Keratinocyte (primary cell): ENCODE results near the gene TSPAN2. TPM values are rescaled to one million over a fixed set of nuclear protein-coding genes. Genes with fewer than 3 reads are reported as not detected.
"Not testable (repeated sequence)": the region's sequence is repeated elsewhere in the genome, so short reads cannot be mapped to it uniquely, and the experiment has no call there.

ENCODE experiments used
- DNase-seq: peaks from one replicate; pipeline ENCODE4 v3.0.0-alpha.2; 2011; ENCODE audit warnings: low read depth, missing footprints, low spot score
- FAIRE-seq: peaks from 2 replicates; lab custom pipeline; 2011; peaks lifted over from hg19 to GRCh38; lab: Jason Lieb, UNC
- H2AFZ ChIP-seq: 2 replicates; pipeline ENCODE4 v1.6.0; 2012; ENCODE audit warnings: low read length, control low read depth, inconsistent platforms; ENCODE audit not compliant: control insufficient read depth
- H3K27ac ChIP-seq: 2 replicates; pipeline ENCODE4 v1.5.1; 2011; ENCODE audit warnings: low read length; ENCODE audit not compliant: control insufficient read depth, insufficient read depth
- H3K27me3 ChIP-seq: 3 replicates; pipeline ENCODE4 v1.6.0; 2011; ENCODE audit warnings: low read length; ENCODE audit not compliant: control insufficient read depth, insufficient read depth; ENCODE audit errors: extremely low read depth
- H3K36me3 ChIP-seq, 2 experiments: 2 replicates in 1 of 2; 3 replicates in 1 of 2; pipeline ENCODE4 v1.5.1; 2011; ENCODE audit warnings: low read length in 2 of 2, mild to moderate bottlenecking in 1 of 2; ENCODE audit not compliant: control insufficient read depth in 2 of 2, insufficient read depth in 2 of 2; ENCODE audit errors: extremely low read depth in 1 of 2
- H3K4me1 ChIP-seq: 3 replicates; pipeline ENCODE4 v1.5.1; 2011; ENCODE audit warnings: low read length; ENCODE audit not compliant: control insufficient read depth, insufficient read depth; ENCODE audit errors: extremely low read depth
- H3K4me2 ChIP-seq: 3 replicates; pipeline ENCODE4 v1.6.0; 2011; ENCODE audit warnings: low read depth, low read length; ENCODE audit not compliant: control insufficient read depth, insufficient read depth; ENCODE audit errors: extremely low read depth
- H3K4me3 ChIP-seq, 3 experiments: fragments of 200-600 bp in 1 of 3; sonication (generic) in 1 of 3; 2 replicates in 2 of 3; 3 replicates in 1 of 3; pipeline ENCODE4 v1.5.1; 2011 to 2016; ENCODE audit warnings: low read length in 3 of 3, mild to moderate bottlenecking in 3 of 3, control low read depth in 2 of 3, inconsistent platforms in 1 of 3, low read depth in 1 of 3, mixed read lengths in 1 of 3, mixed run types in 1 of 3, moderate library complexity in 1 of 3; ENCODE audit not compliant: control insufficient read depth in 2 of 3, insufficient read depth in 2 of 3; ENCODE audit errors: extremely low read depth in 1 of 3
- H3K79me2 ChIP-seq: 2 replicates; pipeline ENCODE4 v1.6.0; 2012; ENCODE audit warnings: low read length; ENCODE audit not compliant: control insufficient read depth, insufficient read depth
- H3K9ac ChIP-seq: 3 replicates; pipeline ENCODE4 v1.6.0; 2011; ENCODE audit warnings: low read length; ENCODE audit not compliant: control insufficient read depth, insufficient read depth; ENCODE audit errors: extremely low read depth
- H3K9me1 ChIP-seq: 3 replicates; pipeline ENCODE4 v1.6.0; 2011; ENCODE audit warnings: low read length; ENCODE audit not compliant: control insufficient read depth, insufficient read depth; ENCODE audit errors: extremely low read depth
- H3K9me3 ChIP-seq: 2 replicates; pipeline ENCODE4 v1.5.1; 2012; ENCODE audit warnings: low read depth, low read length; ENCODE audit not compliant: control insufficient read depth
- H4K20me1 ChIP-seq: 3 replicates; pipeline ENCODE4 v1.6.0; 2011; ENCODE audit warnings: low read length; ENCODE audit not compliant: control insufficient read depth, insufficient read depth; ENCODE audit errors: extremely low read depth
- CTCF ChIP-seq, 3 experiments: IDR thresholded peaks in 1 of 3; conservative IDR thresholded peaks in 1 of 3; optimal IDR thresholded peaks in 1 of 3; 2 replicates in 2 of 3; 3 replicates in 1 of 3; pipeline versions ENCODE3 to v1.5.1; 2011; ENCODE audit warnings: low read length in 3 of 3, mild to moderate bottlenecking in 3 of 3, moderate library complexity in 2 of 3, control low read depth in 1 of 3, inconsistent platforms in 1 of 3; ENCODE audit not compliant: insufficient read depth in 2 of 3; ENCODE audit errors: extremely low read depth in 1 of 3
- EZH2 ChIP-seq: IDR thresholded peaks from one replicate; pipeline ENCODE4 v1.6.1; 2012; ENCODE audit warnings: inconsistent platforms, mild to moderate bottlenecking, low read length, moderate library complexity
- dilution Hi-C: fragments of 300-500 bp; cut with MboI; formaldehyde crosslinking; loops from one replicate; pipeline ENCODE4 v1.7.0; 2020; ENCODE audit warnings: low sequenced_read_pairs; ENCODE audit not compliant: extremely low pct_ligation_motif_present
- polyA plus RNA-seq, 5 experiments: library from polyadenylated mRNA; depleted of rRNA in 3 of 5; stranded (reverse) in 3 of 5; stranded (forward) in 1 of 5; unstranded in 1 of 5; fragments of >200 nt; gene quantifications; 1 replicate in 1 of 5; 2 replicates in 3 of 5; 3 replicates in 1 of 5; pipeline versions ENCODE4 v1.2.1 to v1.2.3, GENCODE V29; 2011 to 2012; ENCODE audit warnings: missing spikeins in 2 of 5, low read depth in 1 of 5, low replicate concordance in 1 of 5

Gene TSPAN2
- polyA plus RNA-seq, 1 donor (not counting 4 experiments of a cell fraction or from before 2014, with no cell fraction given), result 0.37 TPM

- TF ChIP-seq CTCF (optimal IDR thresholded peaks at IDR 0.05 in 1 of 3, IDR thresholded peaks at IDR 0.05 in 1 of 3, conservative IDR thresholded peaks at IDR 0.05 in 1 of 3; ENCODE audit: extremely low read depth in 1 of 3, insufficient read depth in 2 of 3, low read length in 3 of 3) (no peak), EZH2 (no peak)
- H3K36me3 ChIP-seq, result no peaks in the 10 kb centered on the region
- H3K4me3 ChIP-seq, result no peak overlapping the region
- FAIRE-seq (no peak), DNase-seq (no peak)
- no peak overlapping the region for H3K27ac ChIP-seq
- H2AFZ ChIP-seq, result no peak overlapping the region
- H3K27me3 ChIP-seq, result peaks cover 13% of the 10 kb centered on the region
- no peak overlapping the region for H3K9ac ChIP-seq
- no peaks in the 10 kb centered on the region for H3K4me1 ChIP-seq
- no peaks in the 10 kb centered on the region for H3K9me1 ChIP-seq
- no peaks in the 10 kb centered on the region for H3K9me3 ChIP-seq
- dilution Hi-C loops, result no loop called here
- H3K4me2 ChIP-seq, result no peak overlapping the region
- H4K20me1 ChIP-seq, result no peaks in the 10 kb centered on the region
- no peaks in the 10 kb centered on the region for H3K79me2 ChIP-seq
Measured at GRCh38 chr1:115023593-115023992, 65.7 kb downstream of the TSPAN2 start.

GRCh38 chr1:115021145-115021544 is 68.2 kb downstream of the TSPAN2 start:
- DNase-seq, result no peak
- TF ChIP-seq CTCF (optimal IDR thresholded peaks at IDR 0.05 in 1 of 3, IDR thresholded peaks at IDR 0.05 in 1 of 3, conservative IDR thresholded peaks at IDR 0.05 in 1 of 3; ENCODE audit: extremely low read depth in 1 of 3, insufficient read depth in 2 of 3, low read length in 3 of 3) (no peak), EZH2 (no peak)
- Histone ChIP-seq H3K4me3 (no peak overlapping the region), H3K9me1 (no peaks in the 10 kb centered on the region), H2AFZ (no peak overlapping the region), H4K20me1 (no peaks in the 10 kb centered on the region), H3K4me1 (no peaks in the 10 kb centered on the region), H3K79me2 (no peaks in the 10 kb centered on the region), H3K9ac (no peak overlapping the region), H3K9me3 (no peaks in the 10 kb centered on the region), H3K4me2 (no peak overlapping the region), H3K27me3 (peaks cover 13% of the 10 kb centered on the region), H3K27ac (no peak overlapping the region), H3K36me3 (no peaks in the 10 kb centered on the region)
- dilution Hi-C loops, result no loop called here
- FAIRE-seq, result no peak

GRCh38 chr1:115019549-115019948 is 69.8 kb downstream of the TSPAN2 start:
- H3K4me2 ChIP-seq, DNase-seq, H3K9me1 ChIP-seq, H3K36me3 ChIP-seq, H3K9ac ChIP-seq, H3K9me3 ChIP-seq, H4K20me1 ChIP-seq, H2AFZ ChIP-seq, H3K4me3 ChIP-seq, H3K79me2 ChIP-seq, FAIRE-seq, H3K4me1 ChIP-seq, H3K27ac ChIP-seq, dilution Hi-C loops: not testable (repeated sequence)
- H3K27me3 ChIP-seq, result peaks cover 13% of the 10 kb centered on the region
